Stimulated activated CD8-positive, alpha-beta memory T cell treated with anti-CD3 and anti-CD28 coated beads, Interleukin-15, amount 100 ng/mL, for 1 hour (primary cell): ENCODE results near the gene SORCS2.

Source experiments
- DNase-seq: peaks from one replicate; pipeline ENCODE4 v3.0.0-alpha.2; 2020; ENCODE audit warnings: low read depth

Gene SORCS2

DNA sequence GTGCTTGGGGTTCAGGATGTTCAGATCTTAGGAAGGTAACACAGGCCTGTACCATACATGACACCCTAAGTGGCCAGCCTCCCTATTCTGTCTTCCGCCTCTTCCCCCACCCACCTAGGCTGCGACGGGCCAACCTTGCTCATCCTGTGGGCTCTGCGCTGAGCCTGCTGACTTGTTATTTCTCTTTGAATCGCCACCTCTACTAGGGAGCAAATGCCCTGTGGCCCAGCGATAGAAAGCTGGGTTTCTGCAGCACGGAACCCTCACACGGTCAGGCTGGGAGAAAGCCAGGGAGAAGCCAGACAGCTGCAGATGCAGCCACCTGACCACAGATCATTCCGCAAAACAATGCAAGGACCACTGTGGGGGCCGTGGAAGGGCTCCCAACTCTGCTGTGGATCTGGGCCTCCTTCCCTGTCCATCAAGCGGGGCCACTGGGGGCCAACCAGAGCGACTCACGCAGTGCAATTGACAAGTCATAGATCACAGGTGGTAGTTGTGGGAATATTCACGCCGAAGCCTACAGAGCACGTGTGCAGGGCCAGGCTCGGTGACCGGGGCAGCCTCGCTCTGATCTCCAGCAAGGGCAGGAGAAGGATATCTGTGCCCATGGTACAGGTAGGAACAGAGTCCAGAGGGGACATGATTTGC lies 519.8 kb downstream of the SORCS2 start:
- no peak for DNase-seq

DNA sequence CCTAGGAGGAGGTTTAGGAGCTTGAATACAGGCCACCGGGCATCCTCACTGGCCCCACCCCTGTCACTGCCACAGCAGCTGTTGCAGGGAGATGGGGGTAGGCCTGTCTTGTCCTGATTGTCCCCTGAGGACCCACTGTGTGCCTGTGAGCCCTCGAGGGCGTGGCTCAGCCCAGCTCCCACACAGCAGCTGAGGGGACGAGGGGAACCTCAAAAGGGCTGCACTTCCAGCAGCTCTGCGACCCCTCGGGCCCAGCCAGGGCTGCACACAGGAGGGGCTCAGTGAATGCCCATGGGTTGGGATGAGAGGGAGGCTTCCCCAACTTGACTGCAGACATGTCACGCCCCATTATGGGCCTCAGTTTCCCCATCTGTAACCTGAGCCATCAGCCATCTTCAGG lies 521.4 kb downstream of the SORCS2 start:
- DNase-seq = no peak

DNA sequence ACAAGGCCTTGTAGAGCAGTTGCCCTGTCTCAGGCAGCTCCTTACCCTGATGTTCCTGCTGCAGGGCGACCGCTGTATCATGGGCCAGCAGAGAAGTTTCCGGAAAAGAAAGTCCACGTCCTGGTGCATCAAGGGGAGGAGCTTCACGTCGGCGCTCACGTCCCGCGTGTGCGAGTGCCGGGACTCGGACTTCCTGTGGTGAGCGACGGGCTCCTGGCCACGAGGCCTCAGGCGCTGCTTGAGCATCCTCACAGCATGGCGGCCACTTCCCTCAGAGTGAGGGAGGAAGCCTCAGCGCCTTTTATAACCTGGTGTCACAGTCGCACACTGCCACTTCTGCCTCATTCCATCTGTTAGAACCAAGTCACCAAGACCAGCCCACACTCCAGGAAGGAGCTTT lies 521.8 kb downstream of the SORCS2 start:
- no peak for DNase-seq

DNA sequence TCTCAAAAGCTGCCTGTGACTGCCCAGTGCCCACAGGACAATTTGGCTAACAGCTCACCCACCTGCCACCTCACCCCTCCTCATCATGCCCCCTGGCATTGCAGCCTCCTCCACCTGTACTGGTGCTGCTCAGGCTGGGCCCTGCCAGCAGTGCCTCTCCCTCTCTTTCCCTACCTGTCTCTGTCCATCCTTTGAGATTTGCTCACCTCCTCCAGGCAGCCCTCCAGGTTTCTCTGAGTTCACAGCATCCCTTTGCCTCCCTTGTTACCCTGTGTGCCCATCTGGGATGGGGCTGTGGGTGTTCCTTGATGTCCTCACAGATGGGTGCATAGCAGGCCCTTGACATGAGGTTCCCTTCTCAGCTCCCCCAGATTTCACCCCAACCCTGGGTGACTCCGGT lies 522.4 kb downstream of the SORCS2 start:
- DNase-seq = no peak

DNA sequence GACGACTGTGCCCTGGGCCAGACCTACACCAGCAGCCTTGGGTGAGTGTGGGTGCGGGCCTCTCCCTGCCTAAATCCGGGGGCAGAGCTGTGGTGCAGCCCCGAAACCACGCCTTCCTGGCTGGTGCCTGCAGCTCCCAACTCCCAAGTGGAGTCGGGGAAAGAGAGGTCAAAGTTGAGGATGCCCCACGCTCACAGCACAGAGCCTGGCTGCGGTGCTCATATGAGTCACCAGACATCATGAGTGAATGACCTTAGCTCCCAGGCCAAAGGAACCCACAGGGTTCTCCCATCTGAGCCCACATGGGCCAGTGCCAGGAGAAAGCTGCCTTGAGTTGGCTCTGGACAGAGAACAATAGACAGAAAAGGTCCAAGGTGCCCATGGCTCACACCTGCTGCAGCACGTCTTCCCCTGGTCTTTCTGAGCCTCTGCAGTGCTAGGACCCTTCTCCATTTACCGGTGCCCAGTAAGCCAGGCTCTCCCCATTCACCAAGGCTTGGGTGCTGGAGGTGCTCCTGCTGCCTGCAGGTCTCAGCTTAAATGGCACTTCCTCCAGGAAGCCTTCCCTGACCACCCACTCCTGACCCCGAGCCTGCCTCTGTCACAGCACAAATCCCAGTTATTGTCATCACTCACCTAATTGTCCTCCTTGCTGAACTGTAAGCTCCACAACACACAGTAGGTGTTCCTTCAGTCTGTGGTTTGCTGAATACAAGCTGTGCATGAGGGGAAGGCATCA lies 523.1 kb downstream of the SORCS2 start:
- no peak for DNase-seq

DNA sequence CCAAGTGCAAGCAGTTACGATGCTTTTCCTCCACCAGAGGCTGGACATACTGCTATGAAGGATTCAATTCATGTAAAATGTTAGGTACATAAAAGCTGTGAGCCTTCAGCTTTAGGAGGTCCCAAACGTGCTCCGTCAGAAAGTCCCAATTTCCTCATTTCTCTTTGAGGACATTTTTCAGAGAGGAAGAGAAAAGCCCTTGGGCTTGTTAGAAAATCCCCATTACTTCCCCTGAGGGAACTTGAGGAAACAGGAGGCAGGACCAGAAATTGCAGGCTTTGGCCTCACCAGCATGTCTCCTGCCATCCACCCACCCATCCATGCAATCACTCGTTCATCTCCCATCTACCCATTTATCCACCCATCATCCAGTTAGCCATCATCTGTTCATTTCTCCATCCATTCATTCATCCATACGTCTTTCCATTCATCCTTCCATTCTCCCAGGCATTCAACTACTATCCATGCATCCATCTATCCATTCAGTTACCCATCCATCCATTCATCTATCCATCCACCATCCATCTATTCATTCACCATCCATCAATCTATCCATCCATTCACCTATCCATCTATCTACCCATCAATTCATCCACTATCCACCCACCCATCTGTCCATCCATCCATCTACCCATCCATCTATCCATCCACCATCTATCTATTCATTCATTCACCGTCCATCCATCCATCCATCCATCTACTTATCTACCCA lies 523.8 kb downstream of the SORCS2 start:
- DNase-seq = no peak

DNA sequence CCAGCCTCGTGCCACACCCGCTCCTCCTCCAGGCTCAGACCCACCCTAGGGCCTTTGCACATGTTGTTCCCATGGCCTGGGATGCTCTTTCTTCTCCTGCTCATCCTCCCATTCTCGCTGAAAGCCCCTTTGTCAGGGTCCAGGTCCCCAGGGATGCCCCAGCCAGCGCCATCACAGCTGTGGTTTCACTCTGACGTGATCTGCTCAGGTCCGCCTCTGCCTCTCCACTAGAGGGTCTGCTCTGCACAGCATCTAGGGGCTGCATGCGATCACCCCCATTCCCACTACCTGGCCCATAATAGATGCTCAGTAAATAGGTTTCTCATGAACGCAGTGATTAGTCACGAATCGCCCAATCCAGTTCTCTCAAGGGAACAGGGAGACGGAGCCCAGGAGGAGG lies 524.8 kb downstream of the SORCS2 start:
- DNase-seq = no peak

DNA sequence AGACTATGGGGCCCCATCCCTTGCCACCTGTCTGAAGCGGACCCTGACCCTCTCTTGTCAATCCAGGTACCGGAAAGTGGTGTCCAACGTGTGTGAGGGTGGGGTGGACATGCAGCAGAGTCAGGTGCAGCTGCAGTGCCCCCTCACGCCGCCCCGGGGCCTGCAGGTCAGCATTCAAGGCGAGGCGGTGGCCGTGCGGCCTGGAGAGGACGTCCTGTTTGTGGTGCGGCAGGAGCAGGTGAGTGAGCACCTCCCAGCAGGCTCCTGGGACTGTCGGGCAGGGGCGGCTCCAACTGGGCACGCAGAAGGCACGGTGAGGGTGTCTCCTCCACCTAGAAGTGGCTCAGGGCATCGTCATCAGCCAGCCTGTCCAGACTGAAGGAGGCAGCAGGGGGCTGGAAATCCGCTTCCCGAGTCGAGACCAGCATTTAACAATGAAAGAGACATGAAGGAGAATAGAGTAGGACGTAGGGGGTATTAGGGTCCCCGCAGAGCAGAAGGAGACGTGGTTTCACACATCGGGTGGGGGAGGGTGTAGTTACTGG lies 525.7 kb downstream of the SORCS2 start:
- DNase-seq = no peak

DNA sequence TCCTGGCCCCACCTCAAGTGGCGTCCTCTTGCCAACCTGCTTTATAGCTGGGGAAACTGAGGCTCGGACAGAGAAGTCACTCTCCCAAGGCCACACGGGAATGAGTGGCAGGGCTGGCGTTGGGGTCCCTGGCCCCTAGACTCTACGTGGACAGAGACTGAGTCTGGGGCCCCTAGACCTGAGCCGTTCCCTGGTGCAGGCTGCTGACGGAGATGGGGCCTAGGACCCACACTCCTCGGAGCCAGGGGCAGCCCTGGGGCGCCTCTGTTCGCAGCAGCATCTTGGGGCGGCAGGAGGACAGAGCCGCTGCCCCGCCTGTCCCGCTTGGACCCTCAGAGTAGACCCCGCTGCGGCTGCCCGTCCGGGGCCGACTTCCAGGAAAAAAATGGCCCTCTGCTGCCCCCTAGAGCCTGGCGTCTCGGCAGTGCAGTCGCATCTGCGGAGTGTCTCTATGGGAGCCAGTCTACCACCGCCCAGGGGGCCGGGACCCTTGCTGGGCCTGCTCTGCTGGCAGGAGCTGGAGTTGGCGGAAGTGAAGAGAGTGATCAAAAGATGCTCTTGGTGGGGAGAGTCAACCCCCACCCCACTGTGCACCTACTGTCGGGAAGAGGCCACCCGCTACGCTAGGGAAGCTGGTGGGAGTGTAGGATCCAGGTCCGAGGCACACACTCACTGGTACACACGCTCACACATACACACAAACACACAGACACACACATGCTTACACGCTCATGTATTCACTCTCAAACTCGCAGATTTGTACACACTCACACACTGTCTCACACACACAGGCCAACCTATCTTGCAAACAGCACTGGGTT lies 527.2 kb downstream of the SORCS2 start:
- DNase-seq = peak; percentile 37

DNA sequence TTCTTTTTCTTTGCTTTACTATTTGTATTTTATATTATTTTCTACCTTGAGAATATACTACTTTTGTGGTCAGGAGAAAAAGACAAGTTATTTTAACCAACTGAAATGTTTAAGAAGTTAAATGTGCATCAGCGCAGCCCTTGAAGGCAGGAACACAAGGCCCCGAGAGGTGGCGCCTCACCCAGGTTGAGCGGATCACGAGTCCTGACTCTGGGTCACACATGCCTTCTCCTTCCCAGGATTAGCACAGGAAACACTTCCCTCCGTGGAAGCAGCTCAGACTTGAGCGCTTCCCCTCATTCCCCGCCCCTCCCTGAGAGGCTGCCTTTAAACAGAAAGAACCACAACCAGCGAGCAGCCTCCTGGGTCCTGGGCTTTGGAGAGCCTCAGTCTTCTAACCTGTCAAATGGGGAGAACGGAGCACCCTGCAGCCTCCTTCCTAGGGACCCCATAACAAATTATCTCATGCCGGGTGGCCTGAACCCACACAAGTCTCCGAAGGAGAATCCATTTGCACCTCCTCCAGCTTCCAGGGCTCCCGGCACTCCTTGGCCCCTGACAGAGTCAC lies 529.7 kb downstream of the SORCS2 start:
- no peak for DNase-seq

DNA sequence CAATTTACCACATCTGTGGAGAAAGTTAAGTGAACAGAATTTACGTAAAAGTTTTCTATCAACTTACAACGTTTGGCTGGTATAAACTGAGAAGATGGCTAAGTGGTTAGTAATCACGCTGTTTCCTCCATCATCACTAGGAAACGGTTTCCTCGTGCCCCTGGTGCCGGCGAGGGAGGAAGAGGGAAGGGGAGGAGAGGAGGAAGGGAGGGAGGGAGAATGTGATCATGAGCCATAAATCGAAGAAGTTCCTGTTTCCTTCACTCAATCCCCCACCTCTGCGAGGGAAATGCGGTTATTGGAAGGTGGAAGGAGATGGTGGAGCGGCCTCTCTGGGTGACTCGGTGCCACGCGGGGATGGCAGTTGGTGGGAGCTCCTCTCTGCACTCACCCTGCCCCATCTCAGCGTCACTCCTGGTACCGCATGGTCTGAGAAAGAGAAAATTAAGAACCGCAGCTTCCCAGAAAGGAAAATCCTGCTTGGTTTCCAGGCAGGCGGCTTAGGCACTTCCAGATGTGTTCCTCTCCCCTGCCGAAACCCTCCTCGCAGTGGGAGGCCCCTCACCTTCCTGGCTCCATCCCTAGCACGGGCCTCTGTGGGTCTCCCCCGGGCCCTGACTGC lies 530.5 kb downstream of the SORCS2 start:
- DNase-seq = no peak

DNA sequence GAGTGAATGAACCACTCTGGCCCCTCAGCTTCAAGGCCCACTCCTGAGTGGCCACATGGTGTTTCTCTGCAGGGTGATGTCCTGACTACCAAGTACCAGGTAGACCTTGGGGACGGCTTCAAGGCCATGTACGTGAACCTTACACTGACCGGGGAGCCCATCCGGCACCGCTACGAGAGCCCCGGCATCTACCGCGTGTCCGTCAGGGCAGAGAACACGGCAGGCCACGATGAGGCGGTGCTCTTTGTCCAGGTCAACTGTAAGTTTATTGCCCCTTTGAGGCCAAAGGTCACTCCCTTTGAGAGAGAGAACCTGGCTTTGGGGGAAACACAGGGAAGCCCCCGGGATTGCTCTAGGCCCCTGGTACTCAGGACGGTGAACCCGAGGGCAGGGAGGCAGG lies 531.3 kb downstream of the SORCS2 start:
- DNase-seq = no peak

DNA sequence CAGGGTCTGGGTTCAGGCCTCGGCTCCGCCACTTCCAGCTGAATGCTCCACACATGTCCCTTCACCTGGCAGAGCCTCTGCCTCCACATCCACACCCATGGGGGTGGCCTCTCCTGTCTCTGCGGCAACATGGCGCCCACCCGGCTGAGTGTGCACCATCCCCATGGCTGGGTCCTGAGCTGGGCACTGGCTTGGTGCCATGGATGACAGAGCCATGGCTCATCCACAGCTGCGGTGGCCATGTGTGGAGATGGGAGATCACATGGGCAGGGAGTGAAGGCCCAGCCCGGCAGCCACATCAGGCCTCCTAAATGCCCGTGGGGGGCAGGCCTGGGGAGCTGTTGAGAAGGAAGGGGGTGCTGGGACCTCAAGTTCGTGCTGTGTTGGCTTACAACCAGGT lies 533.6 kb downstream of the SORCS2 start:
- no peak for DNase-seq

DNA sequence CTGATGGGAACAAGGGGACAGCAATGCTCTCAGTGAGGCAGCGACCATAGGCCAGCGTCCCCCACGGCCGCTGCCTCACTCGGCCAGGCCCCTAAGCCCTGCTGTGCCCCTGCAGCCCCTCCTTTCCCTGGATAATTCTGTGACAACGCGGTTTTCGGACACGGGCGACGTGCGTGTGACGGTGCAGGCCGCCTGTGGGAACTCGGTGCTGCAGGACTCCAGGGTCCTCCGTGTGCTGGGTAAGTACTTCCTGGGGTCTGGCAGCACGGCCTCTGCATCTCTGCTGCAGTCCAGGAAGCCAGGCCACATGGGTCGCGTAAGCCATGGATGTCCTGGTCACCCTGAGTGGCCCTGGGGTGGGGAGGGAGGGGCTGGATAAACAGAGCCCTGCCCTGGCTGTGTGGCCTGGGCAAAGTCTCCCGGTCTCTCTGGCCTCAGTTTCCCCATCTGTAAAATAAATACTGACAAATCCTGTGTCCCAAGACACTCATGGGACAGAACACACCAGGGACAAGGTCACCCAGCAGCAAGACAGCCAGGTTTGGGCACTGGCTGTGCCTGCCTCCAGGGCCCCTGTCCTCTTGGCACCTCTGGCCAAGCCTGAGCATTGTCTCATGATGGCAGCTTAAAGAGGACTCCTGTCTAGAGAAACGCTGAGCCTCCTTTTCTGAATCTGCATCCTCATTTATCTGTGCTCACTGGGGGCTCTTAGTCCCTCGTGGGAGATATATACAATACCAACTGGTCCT lies 534.5 kb downstream of the SORCS2 start:
- DNase-seq = no peak

DNA sequence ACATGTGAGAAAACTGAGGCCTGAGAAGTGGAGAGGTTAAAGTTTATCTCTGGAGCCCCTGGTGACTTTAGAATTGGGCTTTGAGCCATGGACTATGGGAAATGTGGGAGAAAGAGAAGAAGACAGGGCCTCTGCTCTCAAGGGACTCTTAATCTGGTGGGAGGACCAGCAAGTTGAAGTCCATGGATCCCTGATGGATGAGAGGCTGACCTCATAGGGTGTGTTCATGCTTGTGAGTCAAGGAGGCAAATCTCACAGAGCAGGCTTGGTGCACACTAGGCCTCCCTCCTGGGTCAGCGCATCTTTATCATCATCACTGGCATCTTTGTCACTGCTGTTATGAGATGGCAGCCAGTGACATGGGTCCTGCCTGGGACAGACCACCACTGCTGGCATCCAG lies 535.4 kb downstream of the SORCS2 start:
- no peak for DNase-seq

DNA sequence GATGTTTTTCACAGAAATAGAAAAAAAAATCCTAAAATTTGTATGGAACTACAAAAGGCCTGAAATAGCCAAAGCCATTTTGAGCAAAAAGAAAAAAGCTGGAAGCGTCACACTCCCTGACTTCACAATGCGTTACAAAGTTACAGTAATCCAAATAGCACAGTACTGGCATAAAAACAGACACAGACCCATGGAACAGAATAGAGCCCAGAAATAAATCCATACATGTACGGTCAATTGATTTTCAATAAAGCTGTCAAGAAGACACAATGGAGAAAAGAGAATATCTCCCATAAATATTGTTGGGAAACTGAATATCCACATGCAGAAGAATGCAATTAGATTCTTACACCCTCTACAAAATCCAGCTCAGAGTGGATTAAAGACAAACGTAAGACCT lies 539.1 kb downstream of the SORCS2 start:
- DNase-seq = no peak

DNA sequence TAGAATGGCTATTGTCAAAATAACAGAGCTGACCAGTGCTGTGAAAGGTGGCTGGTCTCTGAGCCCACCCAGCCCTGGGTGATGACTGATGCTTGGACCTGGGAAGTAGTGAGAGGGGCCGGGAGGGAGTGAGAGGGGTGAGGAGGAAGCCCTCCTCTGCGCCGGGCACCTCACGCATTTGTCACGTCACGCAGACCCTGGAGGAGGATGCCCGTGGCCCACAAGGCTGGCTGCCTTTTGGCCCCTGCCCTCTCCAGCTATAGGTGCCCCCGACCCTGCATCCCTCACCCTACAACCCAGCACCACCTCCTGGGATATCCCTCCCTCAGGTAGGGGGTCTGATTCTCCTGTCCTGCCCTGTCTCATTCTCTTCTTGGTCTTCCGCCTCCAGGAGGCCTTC lies 539.9 kb downstream of the SORCS2 start:
- DNase-seq = no peak

DNA sequence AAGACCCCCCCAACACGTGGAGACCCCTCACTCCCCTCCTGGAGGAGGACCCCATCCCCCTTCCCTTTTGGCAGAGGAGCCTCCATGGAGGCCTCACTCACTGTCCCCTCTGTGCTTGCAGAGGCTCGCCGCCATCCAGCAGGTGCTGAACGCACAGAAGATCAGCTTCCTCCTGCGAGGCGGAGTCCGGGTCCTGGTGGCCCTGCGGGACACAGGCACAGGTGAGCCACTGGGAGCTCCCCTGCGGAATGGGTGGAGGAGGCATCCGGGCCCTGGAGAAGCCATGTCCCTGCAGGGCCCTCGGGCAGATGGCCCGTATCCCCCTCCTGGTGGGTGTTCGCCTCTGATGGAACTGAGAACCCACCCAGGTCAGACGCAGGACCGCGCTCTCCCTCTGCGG lies 540.9 kb downstream of the SORCS2 start:
- no peak for DNase-seq

DNA sequence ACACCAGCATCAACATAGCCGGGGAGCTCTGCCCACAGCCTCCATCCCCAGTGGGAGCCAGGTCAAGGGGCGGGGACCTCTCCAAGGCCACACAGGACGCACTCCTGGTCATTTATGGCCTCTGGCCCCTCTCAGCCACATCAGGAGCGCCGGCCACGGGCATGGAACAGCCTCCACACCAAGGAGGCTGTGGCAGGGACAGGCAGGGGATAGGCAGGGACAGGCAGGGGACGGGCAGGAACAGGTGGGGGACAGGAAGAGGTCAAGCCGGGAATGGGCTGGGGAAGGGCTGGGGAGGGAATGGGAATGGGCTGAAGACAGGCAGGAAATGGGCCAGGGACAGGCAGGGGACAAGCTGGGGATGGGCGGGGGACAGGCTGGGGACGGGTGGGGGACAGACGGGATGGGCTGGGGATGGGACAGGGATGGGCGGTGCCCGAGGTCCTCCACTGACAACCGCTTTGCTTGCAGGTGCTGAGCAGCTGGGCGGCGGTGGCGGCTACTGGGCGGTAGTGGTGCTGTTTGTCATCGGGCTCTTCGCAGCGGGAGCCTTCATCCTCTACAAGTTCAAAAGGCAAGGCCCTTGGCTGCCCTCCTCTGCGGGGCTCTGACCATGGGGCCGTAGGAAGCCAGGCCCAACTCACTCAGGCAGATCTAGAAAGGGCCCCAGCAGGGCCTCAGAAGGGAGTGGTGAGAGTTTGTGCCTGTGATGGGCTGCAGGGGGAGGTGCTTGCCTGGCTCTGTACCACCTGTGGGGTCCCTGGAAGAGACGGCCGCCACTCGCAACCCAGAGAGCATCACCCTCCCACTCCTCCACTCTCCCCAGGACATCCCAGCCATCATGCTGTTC lies 541.7 kb downstream of the SORCS2 start:
- DNase-seq = no peak
